ENCODE results near the gene KANSL1. TPM values are rescaled to one million over a fixed set of nuclear protein-coding genes. Genes with fewer than 3 reads are reported as not detected.

The KANSL1 gene
- total RNA-seq, 1 donor from 2014 or later = 122 TPM

GRCh38 chr17:45981306-45981705, 211.9 kb downstream of the KANSL1 start:
- TF ChIP-seq POLR2A (IDR thresholded peaks at IDR 0.05) (no peak), POLR2AphosphoS5 (IDR thresholded peaks at IDR 0.05; ENCODE audit: insufficient read depth in 1 of 2, low read depth in 1 of 2) (no peak), CTCF (IDR thresholded peaks at IDR 0.05) (no peak)
- H3K27me3 ChIP-seq = no peaks in the 10 kb centered on the region
- H3K27ac ChIP-seq = no peak overlapping the region
- intact Hi-C loops (cut with DNase I) = no loop called here
- H3K9me3 ChIP-seq = no peaks in the 10 kb centered on the region
- no peak overlapping the region for H3K4me3 ChIP-seq
- no peaks in the 10 kb centered on the region for H3K36me3 ChIP-seq
- H3K4me1 ChIP-seq = no peaks in the 10 kb centered on the region
- no peak for DNase-seq (ENCODE audit: extremely low spot score in 2 of 2)

DNA sequence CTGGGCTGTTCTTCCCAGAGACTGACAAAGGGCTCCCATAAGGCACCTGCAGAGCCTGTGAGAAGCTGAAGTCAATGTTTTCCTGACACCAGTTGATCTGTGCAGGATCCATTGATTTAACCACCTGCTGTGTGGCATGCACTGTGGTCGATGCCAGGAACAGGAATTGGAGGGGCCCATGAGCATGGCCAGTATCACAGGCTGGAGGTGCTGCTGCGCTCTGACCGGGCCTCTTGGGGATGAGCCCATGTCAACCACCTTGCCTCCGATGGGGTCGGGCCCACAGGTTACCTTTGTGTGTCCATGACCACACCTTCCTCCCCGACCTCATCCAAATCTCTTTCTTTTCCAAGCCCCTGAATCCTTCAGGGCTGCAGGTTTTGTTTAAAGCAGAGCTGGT, 212.4 kb downstream of the KANSL1 start:
- Histone ChIP-seq H3K36me3 (no peaks in the 10 kb centered on the region), H3K4me1 (no peaks in the 10 kb centered on the region), H3K4me3 (no peak overlapping the region), H3K27me3 (no peaks in the 10 kb centered on the region), H3K27ac (no peak overlapping the region), H3K9me3 (no peaks in the 10 kb centered on the region)
- intact Hi-C loops (cut with DNase I) = no loop called here
- TF ChIP-seq POLR2AphosphoS5 (IDR thresholded peaks at IDR 0.05; ENCODE audit: insufficient read depth in 1 of 2, low read depth in 1 of 2) (no peak), POLR2A (IDR thresholded peaks at IDR 0.05) (no peak), CTCF (IDR thresholded peaks at IDR 0.05) (no peak)
- no peak for DNase-seq (ENCODE audit: extremely low spot score in 2 of 2)

Small RNAs within 50 kb of the gene (small RNA-seq; reads per million reads assigned to genes)
- not detected for gene RF00019

Other genes starting within 250 kb of the KANSL1 start
- gene STH, start 194.2 kb downstream of the KANSL1 start, total RNA-seq = not detected
- 3.4 TPM for gene LRRC37A, start 101.7 kb upstream of the KANSL1 start, total RNA-seq
- 14.0 TPM for gene ARL17B, start 168.3 kb upstream of the KANSL1 start, total RNA-seq

Measured in vagina (tissue), 2 donors.